ENCODE measurements around the gene TMIGD2.
"Not testable (repeated sequence)": the region's sequence is repeated elsewhere in the genome, so short reads cannot be mapped to it uniquely, and the experiment has no call there.

The TMIGD2 gene

GRCh38 chr19:4266253-4267000, 35.8 kb downstream of the TMIGD2 start:
- no peak for DNase-seq (ENCODE audit: low spot score)

GRCh38 chr19:4264812-4265211, 37.4 kb downstream of the TMIGD2 start:
- no peak for DNase-seq (ENCODE audit: low spot score)

GRCh38 chr19:4260613-4261191, 41.5 kb downstream of the TMIGD2 start:
- DNase-seq (ENCODE audit: low spot score), result no peak

GRCh38 chr19:4258181-4258580, 44.0 kb downstream of the TMIGD2 start:
- DNase-seq (ENCODE audit: low spot score), result no peak

- DNase-seq (ENCODE audit: low spot score), result no peak
These were observed 45.2 kb downstream of the TMIGD2 start for GRCh38 chr19:4257025-4257424.

- no peak for DNase-seq (ENCODE audit: low spot score)
These were observed 45.6 kb downstream of the TMIGD2 start for GRCh38 chr19:4256563-4256962.

- DNase-seq (ENCODE audit: low spot score), result peak; percentile 99
These were observed 55.2 kb downstream of the TMIGD2 start, which contains the start of gene YJU2 for GRCh38 chr19:4246767-4247593. YJU2 (plus strand) TSS chr19:4247080; CDS start chr19:4247147, 67 bp downstream.

GRCh38 chr19:4245938-4246337, 56.3 kb downstream of the TMIGD2 start:
- not testable (repeated sequence) for DNase-seq (ENCODE audit: low spot score)

Measured in AG20443 (cell line).